Retinal pigment epithelial cell (primary cell): ENCODE results near the gene RPTOR.
"Not testable (repeated sequence)": the region's sequence is repeated elsewhere in the genome, so short reads cannot be mapped to it uniquely, and the experiment has no call there.

Source experiments
- DNase-seq: peaks from one replicate; pipeline ENCODE4 v3.0.0-alpha.2; 2010; ENCODE audit warnings: low read depth
- H3K4me3 ChIP-seq: 2 replicates; pipeline ENCODE4 v1.5.1; 2011; ENCODE audit warnings: mild to moderate bottlenecking, low read length, control low read depth, moderate library complexity
- TF ChIP-seq, protein P1 (sequence below): conservative IDR thresholded peaks from 2 replicates; pipeline ENCODE4 v1.5.1; 2011; ENCODE audit warnings: low read depth, low read length, control low read depth, inconsistent platforms

Gene RPTOR

DNA sequence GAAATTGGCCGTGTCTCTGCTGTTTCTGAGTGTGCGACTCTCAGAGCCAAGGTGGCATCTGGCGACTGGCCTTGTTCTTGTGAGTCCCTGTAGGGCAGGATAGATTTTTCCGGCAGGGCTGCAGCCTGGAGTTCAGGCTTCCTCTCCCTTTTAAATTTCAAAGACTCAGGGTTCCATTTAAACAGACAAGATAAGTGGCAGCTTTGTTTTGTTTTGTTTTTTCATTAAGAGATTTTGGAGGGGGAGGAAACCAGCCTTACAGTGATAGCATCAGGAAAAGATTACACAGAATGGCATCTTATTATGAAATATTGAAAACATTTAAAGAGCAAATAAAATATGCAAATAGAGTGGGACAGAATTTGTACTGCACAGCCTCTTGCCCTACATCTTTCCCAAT lies 151.3 kb downstream of the RPTOR start:
- no peak overlapping the region for H3K4me3 ChIP-seq
- TF ChIP-seq, protein P1, sequence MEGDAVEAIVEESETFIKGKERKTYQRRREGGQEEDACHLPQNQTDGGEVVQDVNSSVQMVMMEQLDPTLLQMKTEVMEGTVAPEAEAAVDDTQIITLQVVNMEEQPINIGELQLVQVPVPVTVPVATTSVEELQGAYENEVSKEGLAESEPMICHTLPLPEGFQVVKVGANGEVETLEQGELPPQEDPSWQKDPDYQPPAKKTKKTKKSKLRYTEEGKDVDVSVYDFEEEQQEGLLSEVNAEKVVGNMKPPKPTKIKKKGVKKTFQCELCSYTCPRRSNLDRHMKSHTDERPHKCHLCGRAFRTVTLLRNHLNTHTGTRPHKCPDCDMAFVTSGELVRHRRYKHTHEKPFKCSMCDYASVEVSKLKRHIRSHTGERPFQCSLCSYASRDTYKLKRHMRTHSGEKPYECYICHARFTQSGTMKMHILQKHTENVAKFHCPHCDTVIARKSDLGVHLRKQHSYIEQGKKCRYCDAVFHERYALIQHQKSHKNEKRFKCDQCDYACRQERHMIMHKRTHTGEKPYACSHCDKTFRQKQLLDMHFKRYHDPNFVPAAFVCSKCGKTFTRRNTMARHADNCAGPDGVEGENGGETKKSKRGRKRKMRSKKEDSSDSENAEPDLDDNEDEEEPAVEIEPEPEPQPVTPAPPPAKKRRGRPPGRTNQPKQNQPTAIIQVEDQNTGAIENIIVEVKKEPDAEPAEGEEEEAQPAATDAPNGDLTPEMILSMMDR, result no peak
- DNase-seq, result no peak

DNA sequence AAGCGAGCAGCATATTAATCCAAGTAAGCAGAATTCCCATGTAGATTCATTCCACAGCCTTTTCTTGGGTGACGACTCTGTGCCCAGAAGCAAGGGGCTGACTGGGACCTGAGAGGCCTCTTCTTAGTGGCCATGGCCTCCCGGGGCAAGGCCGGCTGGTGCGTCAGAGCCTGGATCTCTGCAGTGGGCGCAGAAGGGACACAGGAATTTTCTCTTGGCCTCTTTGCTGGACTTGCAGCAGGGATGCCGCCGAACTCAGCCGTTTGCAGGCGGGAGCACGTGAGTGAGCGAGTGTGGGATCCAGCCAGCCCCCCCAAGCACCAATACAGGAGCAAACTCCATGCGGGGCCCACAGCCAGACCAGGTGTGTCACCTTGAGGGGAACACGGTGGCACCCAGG lies 151.8 kb downstream of the RPTOR start:
- TF ChIP-seq, protein P1, result no peak
- no peak overlapping the region for H3K4me3 ChIP-seq
- DNase-seq, result no peak

DNA sequence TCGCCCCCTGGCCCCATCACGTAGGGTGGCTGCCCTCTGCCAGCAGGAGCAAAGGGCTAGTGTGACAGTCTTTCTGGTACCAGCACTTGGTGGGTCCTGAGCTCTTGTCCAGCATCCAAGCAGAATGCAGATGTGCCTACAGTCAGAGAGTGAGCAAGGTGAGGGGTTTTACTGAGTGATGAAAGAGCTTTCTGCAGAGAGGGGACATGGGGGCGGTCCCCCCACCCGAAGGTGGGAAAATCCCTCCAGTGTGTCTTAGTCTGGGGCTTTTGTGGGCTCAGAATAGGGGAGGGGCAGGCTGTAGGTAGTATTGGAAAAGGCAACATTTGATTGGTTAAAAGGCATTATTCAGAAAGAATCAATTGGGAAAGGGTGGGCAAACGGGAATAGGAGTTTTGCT lies 152.3 kb downstream of the RPTOR start:
- TF ChIP-seq, protein P1, result no peak
- no peak for DNase-seq
- no peak overlapping the region for H3K4me3 ChIP-seq

GRCh38 chr17:80698297-80698696 lies 153.7 kb downstream of the RPTOR start:
- TF ChIP-seq, protein P1, result no peak

GRCh38 chr17:80699205-80699604 lies 154.6 kb downstream of the RPTOR start:
- not testable (repeated sequence) for DNase-seq, H3K4me3 ChIP-seq

More at GRCh38 chr17:80698297-80698696, 153.7 kb downstream of the RPTOR start:
- no peak overlapping the region for H3K4me3 ChIP-seq
- DNase-seq, result no peak

DNA sequence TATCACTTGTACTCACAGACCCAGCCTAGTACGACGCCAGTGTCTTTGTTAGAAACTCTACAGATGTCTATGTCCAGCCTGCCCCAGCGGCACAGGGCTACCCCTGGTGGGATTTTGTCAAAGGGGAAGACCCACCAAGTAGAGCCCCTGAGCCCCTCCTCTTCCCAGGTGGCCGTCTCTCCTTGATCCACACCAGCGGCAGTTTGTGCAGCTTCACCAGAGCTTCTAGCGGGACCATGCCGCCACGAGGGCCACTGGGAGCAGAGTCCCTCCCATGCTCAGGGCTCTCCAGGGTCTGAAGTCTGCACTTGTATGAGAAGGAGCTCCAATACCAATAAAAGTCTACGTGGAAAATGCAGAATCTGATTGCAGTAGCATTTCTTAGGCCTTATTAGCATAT lies 157.1 kb downstream of the RPTOR start:
- TF ChIP-seq, protein P1, result no peak
- no peak for DNase-seq
- no peak overlapping the region for H3K4me3 ChIP-seq

- DNase-seq, result no peak
- H3K4me3 ChIP-seq, result no peak overlapping the region
- TF ChIP-seq, protein P1, result no peak
These were observed 157.9 kb downstream of the RPTOR start for GRCh38 chr17:80702315-80703141.

GRCh38 chr17:80703142-80703478 lies 158.5 kb downstream of the RPTOR start:
- no peak for DNase-seq
- TF ChIP-seq, protein P1, result no peak
- H3K4me3 ChIP-seq, result no peak overlapping the region
